Osteoblast (primary cell): ENCODE data around the gene PTPN22. TPM values are rescaled to one million over a fixed set of nuclear protein-coding genes. Genes with fewer than 3 reads are reported as not detected.

Source experiments
- DNase-seq: peaks from one replicate; pipeline ENCODE4 v3.0.0; 2011; ENCODE audit warnings: low spot score, mixed read lengths; ENCODE audit not compliant: insufficient read length; ENCODE audit errors: missing footprints
- H2AFZ ChIP-seq: 2 replicates; pipeline ENCODE4 v1.6.0; 2011; ENCODE audit warnings: mild to moderate bottlenecking, low read length
- H3K27ac ChIP-seq: 2 replicates; pipeline ENCODE4 v1.5.1; 2011; ENCODE audit warnings: mild to moderate bottlenecking, low read depth, low read length, moderate library complexity
- H3K27me3 ChIP-seq: 2 replicates; pipeline ENCODE4 v1.6.0; 2012; ENCODE audit warnings: mild to moderate bottlenecking, control low read depth, inconsistent platforms, low read length, moderate library complexity; ENCODE audit not compliant: insufficient read depth
- H3K36me3 ChIP-seq: 2 replicates; pipeline ENCODE4 v1.5.1; 2011; ENCODE audit warnings: mild to moderate bottlenecking, low read length, control low read depth, moderate library complexity; ENCODE audit not compliant: insufficient read depth
- H3K4me1 ChIP-seq: 2 replicates; pipeline ENCODE4 v1.5.1; 2011; ENCODE audit warnings: mild to moderate bottlenecking, low read length, control low read depth, moderate library complexity; ENCODE audit not compliant: insufficient read depth
- H3K4me2 ChIP-seq: 2 replicates; pipeline ENCODE4 v1.6.0; 2011; ENCODE audit warnings: mild to moderate bottlenecking, low read length; ENCODE audit not compliant: insufficient read depth
- H3K4me3 ChIP-seq: fragments of 200-600 bp; sonication (generic); 3 replicates; pipeline ENCODE4 v1.5.1; 2012; ENCODE audit warnings: mild to moderate bottlenecking, low read length, inconsistent platforms; ENCODE audit not compliant: insufficient read depth
- H3K79me2 ChIP-seq: 2 replicates; pipeline ENCODE4 v1.6.0; 2012; ENCODE audit warnings: mild to moderate bottlenecking, low read length, control low read depth, inconsistent platforms; ENCODE audit not compliant: insufficient read depth
- H3K9me3 ChIP-seq: 2 replicates; pipeline ENCODE4 v1.5.1; 2011; ENCODE audit warnings: low read depth, low read length, control low read depth
- H4K20me1 ChIP-seq: 2 replicates; pipeline ENCODE4 v1.6.0; 2012; ENCODE audit warnings: mild to moderate bottlenecking, low read length, control low read depth; ENCODE audit not compliant: insufficient read depth
- CTCF ChIP-seq: IDR thresholded peaks from 2 replicates; pipeline ENCODE4 v1.5.1; 2011; ENCODE audit warnings: mild to moderate bottlenecking, low read depth, low read length, moderate library complexity; ENCODE audit errors: extremely low read depth
- total RNA-seq: library from RNA; depleted of rRNA; stranded (reverse); fragments of >200 nt; gene quantifications from 2 replicates; pipeline ENCODE4 v1.2.3, GENCODE V29; 2012

The PTPN22 gene
- 1.1 and 1.8 TPM in 2 replicates for total RNA-seq

GRCh38 chr1:113871597-113872113 lies at the start of gene PTPN22:
TSS of gene PTPN22 (minus strand) at chr1:113871712.
- peak within 1 kb of the TSS; percentile 64 for H3K4me2 ChIP-seq
- H3K27ac ChIP-seq: peak within 1 kb of the TSS; percentile 45
- peak within 1 kb of the TSS; percentile 84 for H2AFZ ChIP-seq
- H4K20me1 ChIP-seq: no peaks in the 10 kb centered on the region
- no peaks in the 10 kb centered on the region for H3K79me2 ChIP-seq
- peak within 1 kb of the TSS; percentile 16 for H3K4me3 ChIP-seq
- H3K9me3 ChIP-seq: no peaks in the 10 kb centered on the region
- H3K36me3 ChIP-seq: no peaks in the 10 kb centered on the region
- DNase-seq: no peak
- no peaks in the 10 kb centered on the region for H3K27me3 ChIP-seq
- TF ChIP-seq CTCF: no peak
- peaks cover 35% of the 10 kb centered on the region for H3K4me1 ChIP-seq

DNA sequence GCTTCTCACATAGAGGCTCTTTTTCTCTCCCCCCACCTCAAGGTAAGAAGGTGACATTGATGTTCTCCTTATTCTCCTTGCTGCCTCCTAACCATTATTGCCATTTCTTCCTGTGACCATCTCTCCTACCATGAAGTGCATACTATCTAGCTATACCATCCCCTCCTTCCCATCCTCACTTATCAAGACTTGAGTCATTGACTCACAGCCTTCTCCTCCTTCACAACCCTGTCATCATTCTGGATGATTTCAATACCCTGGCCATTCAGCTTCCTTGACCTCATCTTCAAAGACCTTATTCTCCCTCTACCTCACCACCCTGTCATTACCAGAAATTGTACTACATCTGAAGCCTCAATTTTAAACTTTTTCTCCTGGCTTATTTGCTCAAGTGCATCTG lies 46.7 kb upstream of the PTPN22 start:
- H3K27ac ChIP-seq: no peak overlapping the region
- no peaks in the 10 kb centered on the region for H3K27me3 ChIP-seq
- H3K4me1 ChIP-seq: peaks cover 2% of the 10 kb centered on the region
- no peaks in the 10 kb centered on the region for H4K20me1 ChIP-seq
- no peaks in the 10 kb centered on the region for H3K9me3 ChIP-seq
- no peak overlapping the region for H3K4me2 ChIP-seq
- no peak for TF ChIP-seq CTCF
- H3K36me3 ChIP-seq: peaks cover 3% of the 10 kb centered on the region
- no peaks in the 10 kb centered on the region for H3K79me2 ChIP-seq
- DNase-seq: no peak
- no peak overlapping the region for H3K4me3 ChIP-seq
- no peak overlapping the region for H2AFZ ChIP-seq

DNA sequence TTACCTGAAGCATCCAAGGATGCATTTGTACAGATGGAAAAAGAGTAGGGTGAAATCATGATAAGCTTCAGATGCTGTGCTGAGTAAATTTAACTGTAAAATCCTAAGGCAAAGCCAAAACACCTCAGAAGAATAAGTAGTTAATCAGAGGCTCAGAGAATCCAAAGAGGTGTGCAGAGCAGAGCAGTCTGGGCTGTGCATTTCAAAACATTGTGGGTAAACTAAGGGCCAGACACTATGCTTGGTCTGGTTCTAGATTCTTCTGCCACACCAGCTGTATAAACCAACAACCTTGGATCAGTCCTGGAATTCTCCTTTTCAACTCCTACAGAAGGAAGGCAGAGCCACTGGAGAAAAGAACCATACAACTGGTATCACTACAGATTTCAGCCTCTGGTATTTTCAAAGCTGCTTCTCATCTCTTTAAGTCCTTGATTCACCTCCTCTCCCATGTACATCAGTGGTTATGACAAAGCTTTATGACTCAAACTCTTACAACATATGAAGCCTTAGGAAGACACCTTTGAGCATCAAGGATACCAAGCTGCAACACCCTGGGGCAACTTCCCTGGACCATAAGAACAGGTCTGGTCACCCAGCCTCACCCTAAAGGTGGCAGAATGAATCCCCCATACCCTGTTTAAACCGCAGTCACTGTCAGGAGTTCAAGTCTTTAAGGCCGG lies 46.0 kb upstream of the PTPN22 start:
- Histone ChIP-seq H3K27ac (no peak overlapping the region), H3K27me3 (no peaks in the 10 kb centered on the region), H3K4me2 (no peak overlapping the region), H4K20me1 (no peaks in the 10 kb centered on the region), H3K36me3 (peaks cover 3% of the 10 kb centered on the region), H3K9me3 (no peaks in the 10 kb centered on the region), H3K79me2 (no peaks in the 10 kb centered on the region), H3K4me1 (peaks cover 10% of the 10 kb centered on the region), H2AFZ (no peak overlapping the region), H3K4me3 (no peak overlapping the region)
- peak; percentile 51 for DNase-seq
- no peak for TF ChIP-seq CTCF

DNA sequence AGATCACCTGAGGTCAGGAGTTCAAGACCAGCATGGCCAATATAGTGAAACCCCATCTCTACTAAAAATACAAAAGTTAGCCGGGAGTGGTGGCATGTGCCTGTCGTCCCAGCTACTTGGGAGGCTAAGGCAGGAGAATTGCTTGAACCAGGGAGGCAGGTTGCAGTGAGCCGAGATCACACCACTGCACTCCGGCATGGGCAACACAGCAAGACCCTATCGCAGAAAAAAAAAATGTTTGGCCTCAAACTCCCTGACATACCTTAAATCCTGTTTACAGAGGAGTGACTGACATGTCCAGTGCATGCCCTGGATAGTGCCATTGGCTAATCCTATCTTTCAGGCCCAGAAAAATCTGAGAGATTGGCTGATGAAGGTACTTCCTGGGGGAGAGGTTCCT lies 45.5 kb upstream of the PTPN22 start:
- no peaks in the 10 kb centered on the region for H3K79me2 ChIP-seq
- no peaks in the 10 kb centered on the region for H3K27me3 ChIP-seq
- no peak for TF ChIP-seq CTCF

More for the DNA sequence above, 45.5 kb upstream of the PTPN22 start:
- DNase-seq: no peak
- Histone ChIP-seq H2AFZ (no peak overlapping the region), H3K27ac (no peak overlapping the region), H3K36me3 (peaks cover 3% of the 10 kb centered on the region), H3K4me1 (peaks cover 11% of the 10 kb centered on the region), H3K4me3 (no peak overlapping the region), H3K9me3 (no peaks in the 10 kb centered on the region), H4K20me1 (no peaks in the 10 kb centered on the region), H3K4me2 (no peak overlapping the region)
